GM19468 (cell line): Measurements from ENCODE around the gene DENND4A.
"Not testable (repeated sequence)": the region's sequence is repeated elsewhere in the genome, so short reads cannot be mapped to it uniquely, and the experiment has no call there.

ENCODE experiments used
- ATAC-seq: cut with Tn5 transposase; IDR thresholded peaks from one replicate; pipeline ENCODE4 v1.9.1; 2021; ENCODE audit warnings: mild to moderate bottlenecking, moderate library complexity, moderate number of reproducible peaks; ENCODE audit not compliant: unreplicated experiment; ENCODE audit errors: extremely low read depth

DENND4A gene

DNA sequence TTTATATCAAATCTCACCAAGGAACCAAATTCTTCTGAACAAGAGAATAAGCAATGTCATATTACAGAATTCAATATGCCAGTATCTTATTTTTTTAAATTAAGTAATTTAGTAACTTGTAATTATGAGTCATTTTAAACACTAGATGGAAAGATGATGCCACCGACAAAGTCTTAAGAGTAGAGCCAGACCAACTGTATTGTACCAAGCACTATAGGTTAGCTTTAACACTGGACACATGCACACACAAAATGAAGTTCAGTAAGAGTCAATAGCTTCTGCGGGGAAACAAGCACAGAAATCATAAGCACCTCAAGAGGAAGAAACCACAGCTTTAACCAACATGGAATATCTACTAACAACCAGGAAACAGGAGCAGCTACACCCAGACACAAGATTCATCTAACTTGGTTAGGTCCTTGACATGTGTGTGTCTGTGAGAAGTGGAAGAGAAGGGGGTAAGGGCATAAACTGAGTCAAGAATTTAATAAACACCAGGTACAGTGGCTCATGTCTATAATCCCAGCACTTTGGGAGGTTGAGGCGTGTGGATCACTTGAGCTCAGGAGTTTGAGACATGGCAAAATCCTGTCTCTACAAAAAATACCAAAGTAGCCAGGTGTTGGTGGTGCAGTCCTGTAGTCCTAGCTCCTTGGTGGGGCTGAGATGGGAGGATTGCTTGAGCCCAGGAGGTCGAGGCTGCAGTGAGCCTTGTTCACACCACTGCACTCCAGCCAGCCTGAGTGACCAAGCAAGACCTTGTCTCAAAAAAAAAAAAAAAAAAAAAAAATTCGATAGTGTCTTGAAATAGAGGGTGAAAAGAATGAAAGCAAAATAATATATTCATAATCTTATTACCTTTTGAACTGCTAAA, 28.9 kb downstream of the DENND4A start:
- ATAC-seq: no peak

DNA sequence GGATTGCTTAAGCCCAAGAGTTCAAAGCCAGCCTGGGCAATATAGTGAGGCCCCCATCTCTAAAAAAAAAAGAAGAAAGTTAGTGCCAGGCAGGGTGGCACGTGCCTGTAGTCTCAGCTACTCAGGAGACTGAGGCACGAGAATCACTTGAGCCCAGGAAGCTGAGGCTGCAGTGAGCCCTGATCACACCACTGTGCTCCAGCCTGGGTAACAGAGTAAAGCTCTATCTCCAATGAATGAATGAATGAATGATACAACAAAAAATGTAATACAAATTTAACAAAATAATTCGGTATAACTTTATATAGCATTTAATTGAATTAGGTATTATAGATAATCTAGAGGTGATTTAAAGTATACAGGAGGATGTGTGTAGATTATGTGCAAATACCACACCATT, 29.7 kb downstream of the DENND4A start:
- no peak for ATAC-seq

DNA sequence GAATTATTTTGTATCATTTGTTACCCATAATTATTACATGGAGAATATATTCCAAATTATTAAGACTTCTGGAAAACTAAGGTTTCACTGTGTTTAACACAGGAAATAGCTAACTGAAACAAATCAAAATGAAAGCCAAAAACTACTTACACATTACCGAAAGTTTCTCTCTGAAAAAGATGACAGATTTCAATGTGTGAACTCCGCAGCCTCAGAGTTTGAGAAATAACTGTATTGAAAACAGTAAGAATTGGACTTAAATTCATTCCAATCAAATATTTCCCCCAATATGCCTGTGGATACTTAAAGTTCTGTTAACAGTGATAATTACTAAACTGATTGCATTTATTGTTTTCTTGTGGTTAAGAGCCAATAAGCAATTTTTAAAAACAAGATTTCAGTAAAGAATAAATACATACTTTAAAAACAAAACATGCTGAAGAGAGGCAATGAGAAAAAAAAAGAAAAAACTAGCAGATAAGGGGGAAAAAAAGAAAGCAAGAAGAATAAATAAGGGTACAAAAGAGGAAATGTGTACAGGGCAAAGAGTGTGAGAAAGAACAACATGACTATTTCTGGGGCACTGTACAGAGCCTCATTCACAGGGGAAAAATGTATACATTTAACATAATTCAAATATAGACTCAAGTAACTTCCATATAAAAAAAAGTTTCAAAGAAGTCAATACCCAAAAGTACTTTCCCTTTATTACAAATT, 30.7 kb downstream of the DENND4A start:
- no peak for ATAC-seq

DNA sequence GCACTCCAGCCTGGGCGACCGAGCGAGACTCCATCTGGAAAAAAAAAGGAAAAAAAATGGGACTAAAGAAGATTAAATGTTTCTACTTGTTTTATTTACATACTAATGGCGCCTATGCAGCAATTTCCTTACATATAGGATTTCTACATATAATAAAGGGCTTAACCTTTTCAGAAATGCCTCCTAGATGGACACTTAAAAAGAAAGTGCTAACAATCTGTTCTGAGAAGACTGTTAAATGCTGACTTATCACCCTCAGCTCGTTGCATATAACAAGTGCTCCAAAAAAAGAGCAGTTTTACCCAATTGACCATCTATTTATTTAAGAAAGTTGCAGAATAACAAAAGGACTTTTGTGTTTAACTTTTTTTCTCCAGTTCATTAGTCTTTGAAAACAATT, 32.7 kb downstream of the DENND4A start:
- no peak for ATAC-seq

DNA sequence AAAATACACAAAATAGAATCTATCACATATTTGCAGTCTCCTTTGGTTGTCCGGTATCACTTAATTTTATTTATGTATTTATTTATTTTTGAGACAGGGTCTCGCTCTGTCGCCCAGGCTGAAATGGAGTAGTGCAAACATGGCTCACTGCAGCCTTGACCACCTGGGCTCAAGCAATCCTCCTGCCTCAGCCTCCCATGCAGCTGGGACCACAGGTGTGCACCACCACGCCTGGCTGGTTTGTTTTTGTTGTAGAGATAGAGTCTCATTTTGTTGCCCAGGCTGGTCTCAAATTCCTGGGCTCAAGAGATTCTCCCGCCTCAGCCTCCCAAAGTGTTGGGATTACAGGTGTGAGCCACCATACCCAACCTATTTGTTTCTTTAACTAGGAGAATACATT, 33.9 kb downstream of the DENND4A start:
- ATAC-seq: no peak

DNA sequence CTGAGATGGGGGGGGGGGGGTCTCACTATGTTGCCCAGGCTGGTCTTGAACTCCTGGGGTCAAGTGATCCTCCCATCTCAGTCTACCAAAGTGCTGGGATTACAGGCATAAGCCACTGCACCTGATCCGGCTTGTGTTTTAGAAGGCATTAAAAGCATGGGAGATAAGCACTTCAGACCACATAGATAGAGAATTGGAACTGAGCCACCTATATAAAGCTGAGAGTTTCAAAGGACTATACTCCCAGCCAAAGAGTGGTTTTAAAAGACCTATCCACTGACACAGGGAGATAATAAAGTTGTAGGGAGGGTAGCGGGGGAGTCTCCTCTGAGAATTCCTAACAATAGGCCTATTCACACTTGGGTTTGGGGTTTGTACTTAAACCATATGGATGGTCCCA, 34.8 kb downstream of the DENND4A start:
- ATAC-seq: no peak

DNA sequence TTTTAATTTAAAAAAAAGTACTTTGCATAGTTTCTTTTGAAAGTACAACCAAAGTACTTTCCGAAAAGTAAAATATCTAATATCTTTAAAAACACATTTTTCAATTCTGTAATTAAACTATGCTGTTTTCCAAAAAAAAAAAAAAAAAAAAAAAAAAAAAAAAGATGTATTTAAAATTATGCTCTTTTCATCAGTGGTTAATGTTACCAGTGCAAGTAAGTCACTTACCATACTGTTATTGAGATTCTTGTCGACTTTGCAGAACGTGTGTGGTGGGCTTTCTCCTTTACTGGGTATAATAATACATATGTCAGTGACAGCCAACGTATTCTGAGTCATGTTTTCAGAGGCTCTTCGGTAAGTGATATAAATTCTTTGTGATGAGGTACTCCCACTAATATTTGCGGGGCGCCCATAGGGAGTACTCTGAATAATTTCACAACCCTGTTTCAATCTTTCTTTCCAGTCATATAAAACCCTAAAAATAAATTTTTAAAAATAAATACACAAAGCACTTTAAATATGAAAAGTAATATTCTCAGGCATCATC, 39.9 kb downstream of the DENND4A start:
- ATAC-seq: no peak

DNA sequence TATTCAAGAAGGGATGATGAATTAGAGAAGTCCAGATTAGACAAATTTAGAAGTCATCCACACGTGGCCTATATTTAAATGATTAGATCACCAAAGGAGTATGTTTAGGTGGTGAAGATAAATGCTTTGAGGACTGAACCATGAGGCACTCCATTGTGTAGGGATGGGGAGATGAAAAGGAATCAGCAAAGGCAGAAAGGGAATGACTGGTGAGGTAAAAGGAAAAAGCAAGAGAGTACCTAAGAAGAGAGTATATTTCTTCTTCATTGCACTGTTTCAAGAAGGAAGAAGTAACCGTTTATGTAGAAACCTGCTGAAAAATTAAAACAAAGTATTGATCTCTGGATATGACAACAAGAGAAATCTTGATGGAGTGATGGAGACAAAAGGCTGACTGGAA, 40.7 kb downstream of the DENND4A start:
- no peak for ATAC-seq

DNA sequence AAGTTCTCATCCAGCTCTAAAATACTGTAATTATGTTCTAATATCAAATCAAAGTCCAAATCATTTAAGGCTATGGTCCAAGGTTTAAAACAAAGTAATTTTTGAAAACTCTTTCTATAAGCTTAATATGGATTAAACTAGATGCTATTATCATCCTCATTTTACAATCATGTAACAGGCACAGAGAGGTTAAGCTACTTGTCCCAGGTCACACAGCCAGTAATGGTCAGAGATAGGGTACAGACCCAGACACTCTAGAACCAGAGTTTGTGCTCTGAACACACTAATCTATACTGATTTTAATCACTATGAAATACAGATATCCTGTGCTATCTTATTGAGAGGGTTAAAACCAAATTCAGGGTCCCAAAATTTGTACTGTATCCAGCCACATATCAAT, 44.8 kb downstream of the DENND4A start:
- no peak for ATAC-seq

DNA sequence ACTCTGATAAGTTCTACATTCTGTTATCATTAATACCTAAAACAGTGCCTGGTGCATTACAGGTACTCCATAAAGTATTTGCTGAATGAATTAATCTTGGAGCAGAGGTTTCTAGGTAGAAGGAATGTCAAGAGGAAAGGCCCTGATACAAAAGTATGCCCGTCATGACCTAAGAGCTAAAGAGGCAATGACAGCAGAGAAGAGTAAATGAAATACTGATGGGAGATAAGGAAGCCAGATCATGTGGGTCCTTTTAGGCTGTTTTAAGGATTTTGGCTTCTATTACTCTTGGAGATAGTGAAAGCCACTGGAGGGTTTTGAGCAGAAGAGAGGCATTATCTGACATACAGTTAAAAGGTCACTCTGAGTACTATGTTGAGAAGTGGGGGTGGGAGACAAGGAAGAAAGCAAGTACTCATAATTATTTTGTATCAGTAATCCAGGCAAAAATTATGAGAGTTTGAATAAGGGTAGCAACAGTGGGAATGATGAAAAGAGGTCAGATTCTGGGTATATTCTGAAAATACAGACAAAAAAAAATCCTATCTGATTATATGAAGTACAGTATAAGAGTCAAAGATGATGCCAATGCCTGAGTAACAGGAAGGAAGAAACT, 48.3 kb downstream of the DENND4A start:
- ATAC-seq: no peak

DNA sequence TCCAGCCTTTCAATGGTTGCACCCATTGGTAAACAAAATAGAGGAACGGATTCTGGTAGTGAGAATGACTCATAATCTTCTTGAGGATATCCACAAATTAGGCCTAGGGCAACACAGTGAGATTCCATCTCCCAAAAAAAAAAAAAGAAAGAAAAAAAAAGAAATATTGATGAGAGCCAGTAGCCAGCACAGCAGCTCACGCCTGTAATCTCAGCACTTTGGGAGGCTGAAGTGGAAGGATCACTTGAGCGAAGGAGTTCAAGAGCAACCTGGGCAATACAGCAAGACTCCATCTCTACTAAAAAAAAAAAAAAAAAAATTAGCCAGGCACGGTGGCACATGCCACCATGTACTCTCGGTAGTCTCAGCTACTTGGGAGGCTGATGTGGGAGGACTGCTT, 51.9 kb downstream of the DENND4A start:
- no peak for ATAC-seq

DNA sequence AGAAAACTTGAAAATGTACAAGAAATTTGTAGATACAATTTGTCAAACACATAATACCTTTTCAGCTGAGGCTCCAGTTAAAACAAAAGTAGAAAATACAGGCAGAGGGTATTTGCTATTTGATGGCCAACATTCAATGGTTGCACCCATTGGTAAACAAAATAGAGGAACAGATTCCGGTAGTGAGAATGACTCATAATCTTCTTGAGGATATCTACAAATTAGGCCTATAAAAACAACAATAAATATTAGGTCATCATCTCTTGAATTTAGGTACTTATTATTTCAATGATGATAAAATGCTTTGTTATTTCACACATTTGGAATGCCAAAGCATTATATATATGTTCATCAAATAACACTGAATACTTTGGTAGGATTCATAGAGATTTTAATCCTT, 53.4 kb downstream of the DENND4A start:
- no peak for ATAC-seq

DNA sequence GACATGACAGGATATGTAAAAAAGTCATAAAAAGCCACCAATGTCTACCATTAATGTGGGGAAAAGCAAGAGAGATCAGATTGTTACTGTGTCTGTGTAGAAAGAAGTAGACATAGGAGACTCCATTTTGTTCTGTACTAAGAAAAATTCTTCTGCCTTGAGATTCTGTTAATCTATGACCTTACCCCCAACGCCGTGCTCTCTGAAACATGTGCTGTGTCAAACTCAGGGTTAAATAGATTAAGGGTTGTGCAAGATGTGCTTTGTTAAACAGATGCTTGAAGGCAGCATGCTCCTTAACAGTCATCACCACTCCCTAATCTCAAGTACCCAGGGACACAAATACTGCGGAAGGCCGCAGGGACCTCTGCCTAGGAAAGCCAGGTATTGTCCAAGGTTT, 58.5 kb downstream of the DENND4A start:
- not testable (repeated sequence) for ATAC-seq

DNA sequence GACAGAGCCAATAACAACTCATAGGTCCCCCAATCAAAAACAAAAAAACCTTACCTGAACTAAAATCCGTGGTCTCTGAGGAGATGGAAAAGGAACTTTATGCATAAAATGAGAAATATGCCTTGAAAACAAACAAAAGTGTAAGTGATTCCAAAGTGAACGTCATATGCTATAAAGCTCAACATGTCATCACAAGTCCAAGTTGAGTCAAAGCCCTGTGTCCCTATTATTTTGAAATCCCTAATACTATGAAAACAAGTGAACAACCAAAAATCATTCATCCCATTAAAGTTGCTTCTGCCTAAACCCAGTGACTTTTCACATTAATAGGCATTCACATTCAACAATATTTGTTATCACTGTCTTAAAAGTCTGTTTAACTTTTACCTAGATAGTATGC, 59.4 kb downstream of the DENND4A start:
- ATAC-seq: no peak

DNA sequence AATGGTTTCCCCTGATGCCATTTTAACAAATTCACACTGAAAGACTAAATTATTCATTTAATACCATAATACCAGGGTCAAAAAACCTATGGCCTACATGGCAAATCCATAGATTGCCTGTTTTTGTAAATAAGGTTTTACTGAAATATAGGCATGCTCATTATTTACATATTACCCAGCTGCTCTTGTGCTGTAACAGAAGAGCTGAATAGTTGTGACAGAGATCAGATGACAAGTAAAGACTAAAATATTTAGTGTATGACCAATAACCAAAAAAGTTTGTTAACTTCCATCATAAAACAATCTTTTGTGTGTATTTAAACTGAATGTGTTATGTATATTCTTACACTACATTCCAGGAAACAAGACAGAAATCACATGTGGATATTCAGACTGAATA, 60.2 kb downstream of the DENND4A start:
- no peak for ATAC-seq

DNA sequence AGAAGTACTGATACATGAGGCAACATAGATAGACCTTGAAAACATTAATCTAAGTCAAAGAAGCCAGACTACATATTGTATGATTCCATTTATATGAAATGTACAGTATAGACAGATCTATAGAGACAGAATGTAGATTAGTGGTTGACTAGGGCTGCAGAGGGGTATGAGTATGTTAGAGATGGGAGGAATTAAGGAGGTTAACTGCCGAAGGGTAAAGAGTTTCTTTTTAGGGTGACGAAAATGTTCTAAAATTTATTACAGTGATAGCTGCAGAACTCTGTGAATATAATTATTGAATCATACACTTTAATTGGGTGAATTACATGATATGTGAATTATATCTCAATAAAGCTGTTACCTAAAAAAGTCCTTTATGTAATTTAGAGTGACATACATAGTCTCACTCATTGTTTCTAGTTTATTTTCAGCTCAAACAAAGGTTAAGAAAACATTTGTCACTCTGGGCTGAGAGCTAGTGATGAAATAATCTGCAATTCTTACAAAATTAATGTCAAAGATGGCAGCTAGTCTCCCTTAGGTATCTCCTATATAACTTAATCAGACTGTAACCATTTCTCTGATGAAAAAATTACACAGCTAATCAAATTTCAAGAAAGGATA, 61.4 kb downstream of the DENND4A start:
- ATAC-seq: no peak

DNA sequence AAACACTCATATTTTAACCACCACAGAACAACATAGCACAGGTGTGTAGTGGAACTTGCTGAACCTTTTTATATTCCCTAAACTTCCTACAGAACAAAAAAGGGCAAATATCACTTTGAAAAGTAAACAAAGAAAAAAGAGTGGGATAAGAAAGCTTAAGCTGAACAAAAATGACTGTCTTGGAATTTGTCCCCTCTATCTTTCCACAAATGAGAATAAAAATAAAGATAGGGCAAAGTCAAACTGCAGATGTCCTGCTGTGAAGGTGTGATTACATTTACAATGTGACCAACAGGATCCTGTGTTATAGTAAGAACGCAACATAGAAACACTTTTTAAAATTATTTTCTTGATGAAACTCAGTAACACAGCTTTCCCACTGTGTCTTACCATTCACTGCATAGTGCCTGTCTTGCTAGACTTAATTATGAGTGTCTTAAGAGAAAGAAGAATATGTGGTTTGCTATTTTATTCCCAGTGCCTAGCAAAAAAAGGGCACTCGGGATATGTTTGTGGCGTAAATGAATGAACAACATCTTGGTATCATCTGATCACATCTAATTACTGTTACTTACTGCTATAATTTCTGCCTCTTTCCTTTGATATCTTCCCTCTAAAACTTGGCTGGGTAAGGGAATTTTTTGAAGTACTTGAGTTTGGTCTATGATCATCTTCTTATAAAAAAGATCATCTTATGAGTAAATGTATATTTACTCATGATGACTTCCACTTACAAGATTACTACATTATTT, 67.5 kb downstream of the DENND4A start:
- ATAC-seq: no peak

DNA sequence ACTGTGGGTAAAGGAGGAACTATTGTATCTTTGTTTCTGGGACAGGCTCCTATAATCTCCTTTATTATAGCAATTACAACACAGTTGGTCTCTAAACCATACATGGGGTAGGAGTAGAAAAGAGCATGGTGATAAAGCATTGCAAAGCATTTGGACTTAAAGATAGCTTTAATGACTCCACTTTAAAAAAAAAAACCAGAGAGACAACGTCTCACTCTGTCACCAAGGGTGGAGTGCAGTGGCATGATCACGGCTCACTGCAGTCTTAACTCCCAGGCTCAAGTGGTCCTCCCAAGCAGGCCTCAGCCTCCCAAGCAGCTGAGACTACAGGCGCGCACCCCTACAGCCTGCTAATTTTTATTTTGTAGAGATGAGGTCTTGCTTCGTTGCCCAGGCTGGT, 68.2 kb downstream of the DENND4A start:
- no peak for ATAC-seq

DNA sequence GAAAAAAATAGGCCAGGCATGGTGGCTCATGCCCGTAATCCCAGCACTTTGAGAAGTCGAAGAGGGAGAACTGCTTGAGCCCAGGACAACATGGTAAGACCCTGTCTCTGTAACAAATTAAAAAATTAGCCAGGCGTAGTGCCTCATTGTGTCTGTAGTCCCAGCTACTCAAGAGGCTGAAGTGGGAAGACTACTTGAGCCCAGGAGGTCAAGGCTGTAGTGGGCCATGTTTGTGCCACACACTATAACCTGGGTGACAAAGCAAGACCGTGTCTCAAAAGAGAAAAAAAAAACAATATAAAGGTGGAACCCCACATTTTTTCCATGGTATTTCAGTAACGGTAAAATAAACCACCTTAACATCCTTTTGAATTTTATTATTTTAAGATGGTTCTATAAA, 69.9 kb downstream of the DENND4A start:
- no peak for ATAC-seq

DNA sequence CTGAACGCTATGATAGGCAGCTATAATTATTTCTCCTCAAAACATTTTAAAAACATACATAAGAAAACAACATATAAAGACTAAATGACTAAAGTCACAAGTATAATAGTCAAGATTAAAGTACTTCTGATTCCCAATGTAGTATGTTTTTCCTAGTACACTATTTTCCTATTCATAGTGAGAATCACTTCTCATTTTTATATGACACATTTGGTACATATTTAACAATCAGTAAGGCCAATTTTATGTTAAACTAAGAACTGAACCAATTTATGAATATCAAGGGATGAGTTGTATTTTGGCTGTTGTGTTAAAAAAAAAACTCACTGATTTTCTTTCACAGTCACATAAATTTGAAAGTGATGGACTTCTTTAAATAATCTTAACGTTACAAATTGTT, 79.7 kb downstream of the DENND4A start:
- ATAC-seq: no peak
